C4-2B (cell line): ENCODE measurements around the gene PHLPP2.

Experiments used
- ZFX ChIP-seq: fragments of 450-650 bp; IDR thresholded peaks from 2 replicates; pipeline ENCODE4 v1.6.1; 2017
- TF ChIP-seq, protein P1 (sequence below): fragments of 450-650 bp; conservative IDR thresholded peaks from 2 replicates; pipeline ENCODE4 v1.5.1; 2017; ENCODE audit warnings: mild to moderate bottlenecking

GRCh38 chr16:71675380-71675779 lies 49.1 kb downstream of the PHLPP2 start:
- TF ChIP-seq, protein P1, sequence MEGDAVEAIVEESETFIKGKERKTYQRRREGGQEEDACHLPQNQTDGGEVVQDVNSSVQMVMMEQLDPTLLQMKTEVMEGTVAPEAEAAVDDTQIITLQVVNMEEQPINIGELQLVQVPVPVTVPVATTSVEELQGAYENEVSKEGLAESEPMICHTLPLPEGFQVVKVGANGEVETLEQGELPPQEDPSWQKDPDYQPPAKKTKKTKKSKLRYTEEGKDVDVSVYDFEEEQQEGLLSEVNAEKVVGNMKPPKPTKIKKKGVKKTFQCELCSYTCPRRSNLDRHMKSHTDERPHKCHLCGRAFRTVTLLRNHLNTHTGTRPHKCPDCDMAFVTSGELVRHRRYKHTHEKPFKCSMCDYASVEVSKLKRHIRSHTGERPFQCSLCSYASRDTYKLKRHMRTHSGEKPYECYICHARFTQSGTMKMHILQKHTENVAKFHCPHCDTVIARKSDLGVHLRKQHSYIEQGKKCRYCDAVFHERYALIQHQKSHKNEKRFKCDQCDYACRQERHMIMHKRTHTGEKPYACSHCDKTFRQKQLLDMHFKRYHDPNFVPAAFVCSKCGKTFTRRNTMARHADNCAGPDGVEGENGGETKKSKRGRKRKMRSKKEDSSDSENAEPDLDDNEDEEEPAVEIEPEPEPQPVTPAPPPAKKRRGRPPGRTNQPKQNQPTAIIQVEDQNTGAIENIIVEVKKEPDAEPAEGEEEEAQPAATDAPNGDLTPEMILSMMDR: no peak
- TF ChIP-seq ZFX: no peak
